IPS DF 19.7 (cell line): ENCODE data around the gene ZBTB2.
"Not testable (repeated sequence)": the region's sequence is repeated elsewhere in the genome, so short reads cannot be mapped to it uniquely, and the experiment has no call there.

Source experiments
- DNase-seq: peaks from one replicate; pipeline ENCODE4 v3.0.0-alpha.2; 2013; ENCODE audit warnings: low read depth, low spot score

Gene ZBTB2

DNA sequence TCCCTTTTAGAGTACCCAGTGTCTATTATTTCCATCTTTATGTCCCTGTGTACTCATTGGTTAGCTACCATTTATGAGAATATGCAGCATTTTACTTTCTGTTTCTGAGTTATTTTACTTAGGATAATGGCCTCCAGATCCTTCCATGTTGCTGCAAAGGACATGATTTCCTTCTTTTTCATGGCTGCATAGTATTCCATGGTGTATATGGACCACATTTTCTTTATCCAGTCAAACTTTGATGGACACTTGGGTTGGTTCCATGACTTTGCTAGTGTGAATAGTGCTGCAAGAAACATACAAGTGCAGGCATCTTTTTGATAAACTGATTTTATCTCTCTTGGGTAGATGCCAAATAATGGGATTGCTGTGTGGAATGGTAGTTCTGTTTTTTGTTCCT is 55.4 kb downstream of the ZBTB2 start:
- no peak for DNase-seq

DNA sequence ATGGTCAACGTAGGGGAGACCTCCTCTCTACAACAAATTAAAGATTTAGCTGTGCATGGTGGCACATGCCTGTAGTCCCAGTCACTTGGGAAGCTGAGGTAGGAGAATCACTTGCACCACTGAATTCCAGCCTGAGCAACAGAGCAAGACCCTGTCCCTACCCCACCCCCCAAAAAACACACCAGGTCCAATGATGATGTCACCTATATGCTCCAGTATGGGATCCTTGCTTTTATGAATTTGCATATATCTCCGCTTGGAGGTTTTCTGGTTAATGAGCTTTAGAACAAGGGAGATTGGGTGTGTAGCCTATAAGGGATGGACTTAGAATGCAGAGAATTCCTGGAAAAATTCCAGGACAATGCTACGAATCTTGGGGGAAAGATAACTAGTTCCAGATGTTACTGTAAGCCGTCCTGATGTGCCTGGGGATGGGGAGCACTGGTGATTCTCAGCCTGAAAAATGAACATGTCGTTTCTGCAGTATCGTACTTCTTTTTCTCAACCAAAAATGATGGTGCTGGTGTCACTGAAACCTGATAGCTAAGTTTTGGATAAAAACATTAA is 61.1 kb downstream of the ZBTB2 start:
- no peak for DNase-seq

DNA sequence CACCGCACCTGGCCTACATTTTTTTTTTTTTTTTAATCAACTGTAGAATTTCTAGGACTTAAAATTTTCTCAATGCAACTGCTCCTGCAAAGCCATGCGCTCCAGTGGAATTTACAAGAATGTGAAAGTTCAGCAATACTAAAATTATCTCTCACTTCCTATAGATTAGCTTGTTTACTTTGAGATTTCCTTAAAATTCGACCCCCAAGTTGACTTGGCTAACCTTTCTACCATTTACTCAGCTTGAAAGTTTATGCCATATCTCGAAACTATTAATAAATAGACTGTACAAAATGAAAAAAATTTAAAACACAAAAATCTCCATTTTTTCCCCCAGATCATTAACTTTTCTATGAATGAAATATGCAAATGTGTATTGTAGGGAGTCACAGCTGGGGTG is 64.3 kb downstream of the ZBTB2 start:
- no peak for DNase-seq

DNA sequence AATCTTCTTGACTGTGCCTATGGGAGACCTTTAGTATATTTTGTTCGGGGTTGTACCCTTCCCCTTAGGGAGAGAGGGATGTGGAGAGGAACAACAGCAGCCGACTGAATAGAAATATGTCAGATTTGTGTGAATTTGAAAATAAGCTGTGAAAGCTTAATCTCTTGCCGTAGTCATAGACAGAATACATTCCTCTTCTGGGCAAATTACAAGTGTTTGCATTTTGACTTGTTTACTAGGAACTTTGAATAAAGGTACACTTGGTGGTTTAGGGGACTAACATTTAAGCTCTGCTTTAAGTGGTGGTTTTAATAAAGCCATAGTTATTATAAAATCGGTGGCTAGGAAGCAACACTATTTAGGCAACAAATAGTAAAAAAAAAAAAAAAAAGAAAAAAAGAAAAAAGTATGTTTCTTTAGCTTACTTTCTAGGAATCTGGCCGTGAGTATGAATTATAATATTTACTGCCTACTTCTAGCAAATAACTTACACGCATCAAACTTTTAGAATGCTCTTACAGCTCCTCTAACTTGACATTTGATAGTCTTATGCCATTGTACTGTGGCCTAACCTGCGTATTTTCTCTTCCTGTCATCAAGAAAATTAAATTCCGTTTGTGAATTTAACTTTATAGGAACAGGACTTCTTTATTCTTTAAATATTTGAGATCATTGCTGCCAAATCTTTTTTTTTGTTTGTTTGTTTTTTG is 65.1 kb downstream of the ZBTB2 start:
- no peak for DNase-seq

DNA sequence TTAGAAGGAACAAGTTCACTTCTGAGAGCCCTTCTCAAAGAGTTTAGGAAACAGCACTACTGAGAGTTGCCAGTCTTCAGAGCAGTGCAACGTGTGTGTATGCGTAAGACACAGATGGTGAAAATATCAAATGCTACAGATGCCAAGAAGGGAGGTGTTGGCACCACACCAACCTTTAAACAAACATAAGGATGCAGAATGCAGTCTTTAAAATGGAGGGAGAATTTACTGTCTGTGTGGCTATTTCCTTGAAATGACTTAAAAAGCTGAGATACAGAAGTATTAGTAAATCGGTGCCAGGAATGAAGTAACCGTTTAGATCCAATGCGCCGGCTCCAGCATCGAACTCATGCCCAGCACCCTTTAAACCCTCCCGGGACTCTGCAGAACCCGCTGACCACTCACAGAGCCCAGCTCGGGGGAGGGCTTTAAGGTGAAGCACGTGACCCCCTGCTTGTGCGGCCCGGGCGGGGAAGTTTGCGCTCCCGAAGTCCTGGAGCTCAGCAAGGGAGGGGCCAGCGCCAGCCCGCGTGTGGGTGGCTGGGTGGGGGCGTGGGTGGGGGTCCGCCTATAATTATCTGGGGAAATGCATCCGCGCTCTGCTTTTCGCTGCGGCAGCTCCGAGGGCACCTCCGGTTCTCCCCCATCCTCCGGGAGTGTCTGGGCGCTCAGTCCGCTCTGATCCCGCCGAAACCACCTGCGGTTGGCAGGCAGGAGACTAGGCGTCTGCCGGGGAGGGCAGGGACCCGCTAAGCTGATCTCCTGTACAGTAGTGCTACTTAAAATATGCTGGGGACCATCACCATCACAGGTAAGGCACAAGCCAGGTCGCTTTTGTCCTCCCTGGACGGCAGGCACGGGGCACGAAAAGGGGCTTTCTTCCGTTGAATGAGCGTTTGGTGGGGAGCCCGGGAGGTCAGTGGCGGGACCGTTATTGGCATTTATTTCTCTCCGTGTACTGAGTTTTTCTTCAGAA is 66.0 kb downstream of the ZBTB2 start:
- no peak for DNase-seq

DNA sequence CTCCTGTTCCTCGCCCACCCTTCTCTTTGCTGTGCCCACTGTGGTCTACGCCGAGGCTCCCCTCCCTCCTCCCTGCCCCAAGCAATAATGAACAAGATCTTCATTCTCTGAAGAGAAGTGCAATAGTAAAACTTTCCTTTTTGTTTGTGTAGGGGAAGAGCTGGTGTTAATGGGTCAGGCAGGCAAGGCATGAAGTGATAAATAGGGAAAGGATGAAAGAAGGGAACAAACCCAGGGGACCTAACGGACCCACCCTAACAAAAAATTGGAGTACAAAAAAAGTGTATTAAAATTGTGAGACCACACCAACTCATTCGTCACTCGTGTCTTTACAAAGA is 66.9 kb downstream of the ZBTB2 start:
- no peak for DNase-seq

DNA sequence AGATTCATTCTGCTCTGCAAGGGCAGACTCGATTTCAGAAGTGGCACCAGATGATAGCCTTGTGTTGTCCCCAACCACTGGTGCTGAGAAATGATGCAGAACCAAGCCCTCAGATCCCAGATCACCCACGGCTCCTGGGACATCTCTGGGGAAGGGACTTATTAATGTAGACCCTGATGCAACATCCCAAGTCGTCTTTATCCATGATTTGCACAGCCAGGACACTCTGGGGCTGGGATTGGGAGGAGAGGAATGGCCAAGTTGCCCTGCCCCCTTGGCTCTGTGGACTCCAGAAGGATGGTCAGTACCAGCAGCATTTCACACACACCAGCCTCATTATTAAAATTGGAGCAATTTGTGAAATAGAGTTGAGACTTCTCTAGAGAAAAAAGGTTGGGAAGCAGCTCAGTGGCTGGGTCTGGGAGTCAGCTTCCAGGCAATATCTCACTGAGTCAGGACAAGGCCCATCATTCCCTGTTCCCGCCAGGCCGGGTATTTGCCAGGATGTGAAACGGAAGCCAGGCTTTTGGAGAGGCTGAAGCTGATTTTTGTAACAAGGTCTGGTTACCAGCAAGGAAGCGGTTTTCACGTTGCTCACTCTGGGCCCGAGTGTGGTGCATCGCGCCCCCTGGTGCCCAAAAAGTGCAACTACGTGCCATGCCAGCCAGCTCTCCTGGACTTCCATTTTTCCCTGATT is 67.4 kb downstream of the ZBTB2 start:
- DNase-seq, result peak; percentile 63

DNA sequence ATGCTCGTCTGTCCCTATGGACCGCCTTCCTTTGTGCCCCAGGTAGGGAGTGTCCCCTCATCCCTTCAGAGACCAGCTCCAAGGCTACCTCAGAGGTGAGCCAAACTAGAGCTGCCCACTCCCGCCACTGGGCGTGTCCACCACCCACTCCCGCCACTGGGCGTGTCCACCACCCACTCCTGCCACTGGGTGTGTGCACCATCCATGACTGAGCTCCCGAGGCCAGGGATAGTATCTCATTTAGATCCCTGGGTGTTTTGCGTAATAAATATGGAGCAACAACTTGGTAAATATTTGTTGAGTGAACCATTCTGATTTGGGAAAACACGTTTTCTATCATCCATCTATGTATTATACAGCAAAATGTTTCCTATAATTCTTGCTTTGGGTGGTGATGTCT is 68.8 kb downstream of the ZBTB2 start:
- no peak for DNase-seq

DNA sequence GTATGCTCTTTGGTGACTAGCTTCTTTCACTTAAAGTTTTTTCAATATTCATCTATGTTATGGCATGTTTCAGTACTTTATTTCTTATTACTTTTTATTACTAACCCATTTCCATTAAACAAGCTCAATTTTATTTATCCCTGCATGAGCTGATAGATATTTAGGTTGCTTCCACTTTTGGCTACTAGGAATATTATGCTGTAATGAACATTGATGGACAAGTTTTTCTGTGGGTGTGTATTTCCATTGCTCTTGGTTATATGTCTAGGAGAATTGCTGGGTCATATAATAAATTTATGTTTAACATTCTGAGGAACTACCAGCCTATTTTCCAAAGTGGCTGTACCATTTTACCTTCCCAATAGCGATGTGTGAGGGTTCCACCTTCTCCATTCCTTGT is 69.9 kb downstream of the ZBTB2 start:
- DNase-seq, result no peak

DNA sequence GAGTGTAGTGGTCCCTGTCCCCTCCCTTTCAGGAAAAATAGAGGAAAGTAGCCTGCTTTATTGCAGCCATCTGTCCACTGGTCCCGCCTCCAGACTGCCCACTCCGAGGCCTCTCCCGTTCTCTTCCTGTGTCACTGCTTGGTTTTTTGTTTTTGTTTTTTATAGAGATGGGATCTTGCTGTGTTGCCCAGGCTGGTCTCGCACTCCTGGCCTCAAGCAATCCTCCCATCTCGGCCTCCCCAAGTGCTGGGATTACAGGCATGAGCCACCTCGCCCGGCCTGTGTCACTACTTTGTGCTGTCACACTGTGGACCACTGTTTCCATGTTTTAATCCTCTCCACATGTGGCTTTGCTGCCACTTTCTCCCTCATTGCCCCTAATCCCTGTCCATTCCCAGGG is 71.2 kb downstream of the ZBTB2 start:
- DNase-seq, result no peak

DNA sequence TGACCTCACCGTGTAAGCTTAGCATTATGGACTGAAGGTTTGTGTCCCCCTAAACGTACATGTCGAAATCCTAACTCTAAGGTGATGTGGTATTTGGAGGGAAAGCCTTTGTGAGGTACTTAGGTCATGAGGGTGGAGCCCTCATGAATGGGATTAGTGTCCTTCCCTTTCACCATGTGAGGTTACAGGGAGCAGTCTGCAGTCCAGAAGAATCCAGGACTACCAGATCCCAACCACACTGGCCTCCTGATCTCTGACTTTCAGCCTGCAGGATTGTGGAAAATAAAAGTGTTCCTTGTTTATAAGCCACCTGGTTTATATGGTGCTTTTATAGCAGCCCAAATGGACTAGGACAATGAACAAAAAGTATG is 73.4 kb downstream of the ZBTB2 start:
- DNase-seq, result no peak

DNA sequence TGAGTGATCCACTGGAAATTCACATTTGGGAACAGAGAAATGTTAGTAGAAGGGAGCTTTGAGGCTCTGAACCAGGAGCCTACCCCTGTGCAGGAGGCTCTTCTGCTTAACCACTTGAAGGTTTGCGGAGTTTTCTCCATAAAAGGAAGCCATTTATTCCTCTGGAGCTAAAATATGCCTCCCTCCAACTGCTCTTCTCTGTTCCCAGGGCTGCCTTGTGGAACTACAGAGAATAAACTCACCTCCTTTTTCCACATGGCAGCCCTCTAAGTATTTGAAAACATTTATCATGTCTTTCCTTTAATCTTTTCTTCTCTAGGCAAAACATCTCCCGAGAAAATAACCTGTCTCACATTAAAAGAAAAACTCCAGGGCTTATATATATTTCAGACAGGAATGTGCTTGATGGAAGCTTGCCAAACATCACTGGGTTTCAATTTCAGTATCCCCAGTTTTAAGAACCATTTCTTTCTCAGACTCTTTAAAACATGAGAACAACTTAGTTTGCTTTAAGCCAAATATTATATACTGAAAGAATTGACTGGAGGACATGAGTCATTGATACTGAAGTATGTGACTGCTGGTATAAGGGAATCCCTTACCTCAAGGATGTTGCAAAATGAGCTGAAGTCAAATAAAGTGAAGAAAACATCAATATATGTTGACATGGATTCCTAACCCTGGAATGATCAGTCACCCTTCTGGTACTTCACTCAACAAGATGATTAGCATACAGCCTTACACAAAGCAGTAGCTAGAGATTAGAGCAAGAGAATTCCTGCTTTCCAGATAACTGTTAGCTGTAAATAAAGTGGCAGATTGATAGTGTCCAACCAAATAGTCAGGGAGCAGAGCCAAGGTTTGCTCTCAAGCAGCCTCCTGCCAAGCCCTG is 74.0 kb downstream of the ZBTB2 start:
- no peak for DNase-seq

DNA sequence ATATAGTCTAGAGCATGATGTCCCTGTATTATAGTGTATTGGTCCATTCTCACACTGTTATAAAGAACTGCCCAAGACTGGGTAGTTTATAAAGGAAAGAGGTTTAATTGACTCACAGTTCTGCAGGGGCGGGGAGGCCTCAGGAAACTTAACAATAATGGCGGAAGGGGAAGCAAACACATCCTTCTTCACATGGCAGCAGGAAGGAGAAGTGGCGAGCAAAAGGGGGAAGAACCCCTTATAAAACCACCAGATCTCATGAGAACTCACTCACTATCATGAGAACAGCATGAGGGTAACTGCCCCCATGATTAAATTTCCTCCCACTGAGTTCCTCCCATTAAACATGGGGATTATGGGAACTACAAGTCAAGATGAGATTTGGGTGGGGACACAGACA is 75.7 kb downstream of the ZBTB2 start:
- DNase-seq, result not testable (repeated sequence)
